Neural cell (in vitro differentiated cells): ENCODE measurements around the gene TBX4. TPM values are rescaled to one million over a fixed set of nuclear protein-coding genes. Genes with fewer than 3 reads are reported as not detected.
"Not testable (repeated sequence)": the region's sequence is repeated elsewhere in the genome, so short reads cannot be mapped to it uniquely, and the experiment has no call there.

Experiments
- H2AFZ ChIP-seq: fragments of 200-600, 300-800 bp; sonication (generic), shearing (Covaris generic); 2 replicates; pipeline ENCODE4 v1.6.0; 2014; ENCODE audit warnings: low read depth, mild to moderate bottlenecking, antibody characterized with exemption, low read length, moderate library complexity
- H3F3A ChIP-seq: fragments of 200-600 bp; shearing (Covaris generic); 2 replicates; pipeline ENCODE4 v1.6.1; 2016; ENCODE audit warnings: mild to moderate bottlenecking, moderate library complexity, mixed read lengths, antibody characterized with exemption, low read length; ENCODE audit not compliant: insufficient read depth, poor library complexity, severe bottlenecking
- H3K27ac ChIP-seq: fragments of 200-600, 300-800 bp; sonication (generic), shearing (Covaris generic); 2 replicates; pipeline ENCODE4 v1.5.1; 2014; ENCODE audit warnings: mild to moderate bottlenecking, low read length, moderate library complexity
- H3K27me3 ChIP-seq: fragments of 300-800, 200-600 bp; sonication (generic), shearing (Covaris generic); 2 replicates; pipeline ENCODE4 v1.6.0; 2014; ENCODE audit warnings: mild to moderate bottlenecking, low read depth, low read length, moderate library complexity; ENCODE audit not compliant: insufficient read depth
- H3K36me3 ChIP-seq: fragments of 300-800, 200-600 bp; sonication (generic), shearing (Covaris generic); 2 replicates; pipeline ENCODE4 v1.5.1; 2014; ENCODE audit warnings: mild to moderate bottlenecking, antibody characterized with exemption, low read length, moderate library complexity; ENCODE audit not compliant: insufficient read depth
- H3K4me2 ChIP-seq: fragments of 300-800, 200-600 bp; sonication (generic), shearing (Covaris generic); 2 replicates; pipeline ENCODE4 v1.6.0; 2014; ENCODE audit warnings: mild to moderate bottlenecking, low read length
- H3K4me3 ChIP-seq: fragments of 300-800, 200-600 bp; sonication (generic), shearing (Covaris generic); 2 replicates; pipeline ENCODE4 v1.5.1; 2014; ENCODE audit warnings: mild to moderate bottlenecking, low read length, moderate library complexity
- H3K79me2 ChIP-seq: fragments of 200-600 bp; shearing (Covaris generic); replicated peaks from 2 replicates; pipeline ENCODE4 v1.6.0; 2014; ENCODE audit warnings: mild to moderate bottlenecking, low read length, moderate library complexity; ENCODE audit not compliant: insufficient read depth
- H3K9ac ChIP-seq: fragments of 300-800, 200-600 bp; sonication (generic), shearing (Covaris generic); 2 replicates; pipeline ENCODE4 v1.6.1; 2016; ENCODE audit warnings: mild to moderate bottlenecking, low read length, mixed read lengths
- H3K9me2 ChIP-seq: fragments of 200-600 bp; shearing (Covaris generic); 2 replicates; pipeline ENCODE4 v1.6.1; 2016; ENCODE audit warnings: mild to moderate bottlenecking, low read length, mixed read lengths; ENCODE audit not compliant: insufficient read depth
- H3K9me3 ChIP-seq: fragments of 200-600, 300-800 bp; sonication (generic), shearing (Covaris generic); 2 replicates; pipeline ENCODE4 v1.6.1; 2016; ENCODE audit warnings: mild to moderate bottlenecking, mixed run types, low read length, moderate library complexity, mixed read lengths
- H4K20me1 ChIP-seq: fragments of 200-600 bp; shearing (Covaris generic); 2 replicates; pipeline ENCODE4 v1.6.1; 2016; ENCODE audit warnings: mild to moderate bottlenecking, mixed run types; ENCODE audit not compliant: insufficient read depth
- EP300 ChIP-seq: fragments of 450-650 bp; conservative IDR thresholded peaks from 2 replicates; pipeline ENCODE4 v1.6.1; 2014; ENCODE audit warnings: antibody characterized with exemption, mild to moderate bottlenecking, moderate library complexity; ENCODE audit not compliant: poor library complexity, severe bottlenecking
- EZH2 ChIP-seq: fragments of 200-600, 300-800 bp; shearing (Covaris generic), sonication (generic); IDR thresholded peaks from 2 replicates; pipeline ENCODE4 v1.6.1; 2014; ENCODE audit warnings: antibody characterized with exemption, low read length, borderline replicate concordance, mild to moderate bottlenecking; ENCODE audit not compliant: insufficient read depth, poor library complexity, severe bottlenecking
- MXI1 ChIP-seq: fragments of 450-650 bp; conservative IDR thresholded peaks from 2 replicates; pipeline ENCODE4 v1.6.1; 2014; ENCODE audit warnings: antibody characterized with exemption, mild to moderate bottlenecking; ENCODE audit not compliant: poor library complexity, severe bottlenecking
- POLR2AphosphoS5 ChIP-seq: IDR thresholded peaks from 2 replicates; pipeline ENCODE4 v1.6.1; 2012
- RAD21 ChIP-seq: fragments of 450-650 bp; conservative IDR thresholded peaks from 2 replicates; pipeline ENCODE4 v1.6.1; 2014; ENCODE audit warnings: antibody characterized with exemption, mild to moderate bottlenecking, moderate library complexity
- REST ChIP-seq: IDR thresholded peaks from 2 replicates; pipeline ENCODE4 v1.6.1; 2012; ENCODE audit warnings: borderline replicate concordance
- SMC3 ChIP-seq: fragments of 450-650 bp; conservative IDR thresholded peaks from 2 replicates; pipeline ENCODE4 v1.6.1; 2014; ENCODE audit warnings: antibody characterized with exemption, mild to moderate bottlenecking, moderate library complexity; ENCODE audit not compliant: poor library complexity
- TAF1 ChIP-seq: IDR thresholded peaks from 2 replicates; pipeline ENCODE4 v1.6.1; 2012; ENCODE audit warnings: low read depth
- polyA plus RNA-seq: library from polyadenylated mRNA; depleted of rRNA; stranded (reverse); fragments of >200 nt; gene quantifications from 2 replicates; pipeline ENCODE4 v1.2.3, GENCODE V29; 2014
- TF ChIP-seq, protein P1 (sequence below): fragments of 450-650 bp; IDR thresholded peaks from 2 replicates; pipeline ENCODE4 v1.5.1; 2014; ENCODE audit warnings: antibody characterized with exemption, mild to moderate bottlenecking, moderate library complexity; ENCODE audit not compliant: poor library complexity, severe bottlenecking

The TBX4 gene
- polyA plus RNA-seq, 1 donor from 2014 or later = not detected

DNA sequence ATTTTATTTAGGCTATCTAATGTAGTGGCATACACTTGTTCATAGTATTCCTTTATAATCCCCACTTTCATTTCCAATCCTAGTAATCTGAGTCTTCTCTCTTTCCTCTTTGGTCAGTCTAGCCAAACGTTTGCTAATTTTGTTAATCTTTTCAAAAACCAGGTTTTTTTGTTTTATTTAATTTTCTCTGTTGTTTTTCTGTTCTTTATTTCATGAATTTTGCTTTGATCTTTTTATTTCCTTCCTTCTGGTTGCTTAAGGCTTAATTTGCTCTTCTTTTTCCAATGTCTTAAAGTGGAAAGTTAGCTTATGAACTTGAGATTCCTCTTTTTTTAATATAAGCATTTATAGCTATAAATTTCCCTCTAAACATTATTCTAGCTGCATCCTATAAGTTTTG lies 69.9 kb downstream of the TBX4 start:
- Histone ChIP-seq H3K27ac (no peak overlapping the region), H3K9ac (no peak overlapping the region), H4K20me1 (no peaks in the 10 kb centered on the region), H3K9me3 (no peaks in the 10 kb centered on the region), H3K4me2 (no peak overlapping the region), H3K79me2 (no peaks in the 10 kb centered on the region), H3K9me2 (no peaks in the 10 kb centered on the region), H2AFZ (no peak overlapping the region), H3K27me3 (no peaks in the 10 kb centered on the region), H3F3A (no peaks in the 10 kb centered on the region), H3K36me3 (no peaks in the 10 kb centered on the region), H3K4me3 (no peak overlapping the region)
- TF ChIP-seq EZH2 (no peak), SMC3 (no peak), TAF1 (no peak), RAD21 (no peak), REST (no peak), EP300 (no peak), MXI1 (no peak), POLR2AphosphoS5 (no peak)
- TF ChIP-seq, protein P1, sequence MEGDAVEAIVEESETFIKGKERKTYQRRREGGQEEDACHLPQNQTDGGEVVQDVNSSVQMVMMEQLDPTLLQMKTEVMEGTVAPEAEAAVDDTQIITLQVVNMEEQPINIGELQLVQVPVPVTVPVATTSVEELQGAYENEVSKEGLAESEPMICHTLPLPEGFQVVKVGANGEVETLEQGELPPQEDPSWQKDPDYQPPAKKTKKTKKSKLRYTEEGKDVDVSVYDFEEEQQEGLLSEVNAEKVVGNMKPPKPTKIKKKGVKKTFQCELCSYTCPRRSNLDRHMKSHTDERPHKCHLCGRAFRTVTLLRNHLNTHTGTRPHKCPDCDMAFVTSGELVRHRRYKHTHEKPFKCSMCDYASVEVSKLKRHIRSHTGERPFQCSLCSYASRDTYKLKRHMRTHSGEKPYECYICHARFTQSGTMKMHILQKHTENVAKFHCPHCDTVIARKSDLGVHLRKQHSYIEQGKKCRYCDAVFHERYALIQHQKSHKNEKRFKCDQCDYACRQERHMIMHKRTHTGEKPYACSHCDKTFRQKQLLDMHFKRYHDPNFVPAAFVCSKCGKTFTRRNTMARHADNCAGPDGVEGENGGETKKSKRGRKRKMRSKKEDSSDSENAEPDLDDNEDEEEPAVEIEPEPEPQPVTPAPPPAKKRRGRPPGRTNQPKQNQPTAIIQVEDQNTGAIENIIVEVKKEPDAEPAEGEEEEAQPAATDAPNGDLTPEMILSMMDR = no peak

DNA sequence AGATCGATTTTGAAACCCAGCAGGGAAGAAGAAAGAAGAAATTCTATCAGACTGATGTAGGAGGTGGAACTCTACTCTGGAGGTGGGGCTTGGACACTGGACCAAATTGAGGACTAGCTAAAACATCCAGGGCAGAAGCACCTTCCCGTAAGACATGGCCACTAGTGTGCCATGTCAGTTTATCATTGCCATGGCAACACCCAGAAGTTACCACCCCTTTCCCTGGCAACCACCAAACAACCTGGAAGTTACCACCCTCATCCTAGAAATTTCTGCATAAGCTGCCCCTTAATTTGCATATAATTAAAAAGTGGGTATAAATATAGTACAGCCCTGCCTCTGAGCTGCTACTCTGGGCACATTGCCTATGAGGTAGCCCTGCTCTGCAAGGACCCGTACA lies 72.1 kb downstream of the TBX4 start:
- H3K9me2 ChIP-seq = no peaks in the 10 kb centered on the region
- H3K79me2 ChIP-seq = no peaks in the 10 kb centered on the region
- no peaks in the 10 kb centered on the region for H3K36me3 ChIP-seq
- H3K4me3 ChIP-seq = no peak overlapping the region
- no peaks in the 10 kb centered on the region for H3K9me3 ChIP-seq
- H2AFZ ChIP-seq = no peak overlapping the region
- no peaks in the 10 kb centered on the region for H3K27me3 ChIP-seq
- no peaks in the 10 kb centered on the region for H4K20me1 ChIP-seq
- no peak overlapping the region for H3K9ac ChIP-seq
- no peak for TF ChIP-seq TAF1
- TF ChIP-seq MXI1 = no peak
- TF ChIP-seq, protein P1 = no peak
- TF ChIP-seq EZH2 = no peak
- no peak for TF ChIP-seq POLR2AphosphoS5
- TF ChIP-seq SMC3 = no peak
- TF ChIP-seq REST = no peak
- no peak for TF ChIP-seq RAD21
- no peak for TF ChIP-seq EP300
- no peak overlapping the region for H3K4me2 ChIP-seq
- H3K27ac ChIP-seq = no peak overlapping the region
- H3F3A ChIP-seq = no peaks in the 10 kb centered on the region

- H3K36me3 ChIP-seq, H3K9ac ChIP-seq, H3K9me3 ChIP-seq, H3F3A ChIP-seq, H3K4me3 ChIP-seq, H4K20me1 ChIP-seq, H3K27ac ChIP-seq, H3K79me2 ChIP-seq, H3K4me2 ChIP-seq, H2AFZ ChIP-seq, H3K27me3 ChIP-seq, H3K9me2 ChIP-seq: not testable (repeated sequence)
These were observed 75.2 kb downstream of the TBX4 start for GRCh38 chr17:61527441-61527840.
